Mammary epithelial cell (primary cell): ENCODE results near the gene APLF.

Experiments used
- CTCF ChIP-seq, 2 donors: IDR thresholded peaks in 1 of 2; conservative IDR thresholded peaks in 1 of 2; 2 replicates each; pipeline ENCODE4 v1.5.1; 2011 to 2012; ENCODE audit warnings: inconsistent platforms in 2 of 2, low read length in 2 of 2, mild to moderate bottlenecking in 2 of 2, control low read depth in 1 of 2, low read depth in 1 of 2; ENCODE audit not compliant: insufficient read depth in 1 of 2; ENCODE audit errors: extremely low read depth in 1 of 2
- EZH2 ChIP-seq: IDR thresholded peaks from 2 replicates; pipeline ENCODE4 v1.6.1; 2012; ENCODE audit warnings: low read length, inconsistent platforms, borderline replicate concordance

DNA sequence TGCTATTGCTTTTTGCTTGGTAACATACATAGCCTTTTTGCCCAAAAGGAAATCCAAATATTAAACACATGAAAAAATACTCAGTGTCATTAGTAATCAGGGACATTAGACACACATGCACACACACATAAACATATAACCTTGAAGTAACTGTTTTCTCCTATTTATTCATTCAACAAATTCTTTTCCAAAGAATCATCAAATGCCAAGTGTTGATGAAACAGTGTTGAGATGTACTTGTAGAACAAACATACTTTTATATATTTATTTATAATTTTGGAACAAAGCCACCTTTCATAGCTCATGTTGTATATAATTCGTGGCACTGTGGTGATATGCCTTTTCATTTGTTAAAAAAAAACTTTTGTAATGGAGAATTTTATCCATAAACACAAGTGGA, 81.0 kb downstream of the APLF start:
- TF ChIP-seq CTCF (conservative IDR thresholded peaks at IDR 0.05 in 1 of 2, IDR thresholded peaks at IDR 0.05 in 1 of 2; ENCODE audit: extremely low read depth in 1 of 2, insufficient read depth in 1 of 2, low read depth in 1 of 2, low read length in 2 of 2) = no peak
- no peak for TF ChIP-seq EZH2
